A673 (cell line): ENCODE measurements around the gene CPNE2. TPM values are rescaled to one million over a fixed set of nuclear protein-coding genes. Genes with fewer than 3 reads are reported as not detected.

Source experiments
- BruUV-seq: library from RNA; stranded (reverse); fragments of 400-500 nt; replicated peaks from 2 replicates; lab custom pipeline; 2021; lab: Mats Ljungman, UMichigan
- CTCF ChIA-PET: fragments of 300-600 bp; sonication (Branson Sonifier 250); formaldehyde crosslinking; loops from one replicate; lab custom pipeline; 2022; ENCODE audit warnings: antibody characterized with exemption; lab: Charles Lee
- POLR2A ChIA-PET: fragments of 300-600 bp; sonication (Branson Sonifier 250); formaldehyde crosslinking; loops from one replicate; lab custom pipeline; 2022; ENCODE audit warnings: antibody characterized with exemption; ENCODE audit not compliant: low non-redundant PET; lab: Charles Lee
- DNase-seq: peaks from one replicate; pipeline ENCODE4 v3.0.0-alpha.2; 2015; ENCODE audit warnings: low spot score
- H3K27ac ChIP-seq: fragments of 200-600 bp; sonication (generic); 2 replicates; pipeline ENCODE4 v1.5.1; 2016; ENCODE audit warnings: mixed run types, low read depth, mild to moderate bottlenecking, mixed read lengths, antibody characterized with exemption, low read length; ENCODE audit not compliant: poor library complexity, severe bottlenecking
- H3K27me3 ChIP-seq: fragments of 200-600 bp; sonication (generic); replicated peaks from 2 replicates; pipeline ENCODE4 v1.6.1; 2017; ENCODE audit warnings: mixed run types, low read depth, mild to moderate bottlenecking, mixed read lengths, antibody characterized with exemption, low read length; ENCODE audit not compliant: insufficient read depth, poor library complexity
- H3K36me3 ChIP-seq: fragments of 200-600 bp; sonication (generic); 2 replicates; pipeline ENCODE4 v1.6.1; 2016; ENCODE audit warnings: mixed run types, mild to moderate bottlenecking, mixed read lengths, antibody characterized with exemption, low read length; ENCODE audit not compliant: insufficient read depth, poor library complexity, severe bottlenecking
- H3K4me1 ChIP-seq: fragments of 200-600 bp; sonication (generic); 2 replicates; pipeline ENCODE4 v1.6.1; 2017; ENCODE audit warnings: mixed run types, mild to moderate bottlenecking, mixed read lengths, antibody characterized with exemption, low read length; ENCODE audit not compliant: insufficient read depth, poor library complexity, severe bottlenecking
- H3K4me3 ChIP-seq: fragments of 200-600 bp; sonication (generic); 2 replicates; pipeline ENCODE4 v1.5.1; 2016; ENCODE audit warnings: low read depth, mixed run types, mild to moderate bottlenecking, mixed read lengths, low read length; ENCODE audit not compliant: poor library complexity, severe bottlenecking
- H3K9me3 ChIP-seq: fragments of 200-600 bp; sonication (generic); 2 replicates; pipeline ENCODE4 v1.6.1; 2016; ENCODE audit warnings: mixed run types, low read depth, mild to moderate bottlenecking, mixed read lengths, antibody characterized with exemption, low read length; ENCODE audit not compliant: poor library complexity, severe bottlenecking
- CTCF ChIP-seq: fragments of 300-800, 200-600 bp; sonication (generic); conservative IDR thresholded peaks from 2 replicates; pipeline ENCODE4 v1.5.1; 2017; ENCODE audit warnings: low read depth, mild to moderate bottlenecking, antibody characterized with exemption, low read length, moderate library complexity, mixed read lengths
- EZH2 ChIP-seq: fragments of 200-600 bp; sonication (generic); IDR thresholded peaks from 2 replicates; pipeline ENCODE4 v1.6.1; 2017; ENCODE audit warnings: borderline replicate concordance, low read depth, mild to moderate bottlenecking, mixed read lengths, antibody characterized with exemption, low read length; ENCODE audit not compliant: poor library complexity, severe bottlenecking
- intact Hi-C: fragments of 100-400 bp; cut with micrococcal nuclease; formaldehyde crosslinking; loops from one replicate; pipeline ENCODE4 v1.10.0; 2022; ENCODE audit not compliant: unreplicated experiment
- total RNA-seq: library from RNA; stranded (reverse); gene quantifications from 2 replicates; pipeline ENCODE4 v1.2.3, GENCODE V29; 2021

Gene CPNE2
- total RNA-seq, 1 experiment from 2014 or later = 38.1 TPM

GRCh38 chr16:57166451-57166850 is 74.1 kb downstream of the CPNE2 start:
- BruUV-seq = no TSS peak
- POLR2A ChIA-PET = no interaction called here
- no peaks in the 10 kb centered on the region for H3K27me3 ChIP-seq
- no peak overlapping the region for H3K4me3 ChIP-seq
- peaks cover 15% of the 10 kb centered on the region for H3K4me1 ChIP-seq
- no peak for DNase-seq
- no peak overlapping the region for H3K27ac ChIP-seq
- intact Hi-C loops = loop anchor here (5.0 kb wide), 1 partner anchor 299 kb away; the partner anchor contains the start of gene SLC12A3
- peaks cover 67% of the 10 kb centered on the region for H3K36me3 ChIP-seq
- TF ChIP-seq CTCF = no peak
- TF ChIP-seq EZH2 = no peak
- no peaks in the 10 kb centered on the region for H3K9me3 ChIP-seq
- CTCF ChIA-PET = no interaction called here

GRCh38 chr16:57166951-57167350 is 74.6 kb downstream of the CPNE2 start:
- H3K36me3 ChIP-seq = peaks cover 69% of the 10 kb centered on the region
- no peak overlapping the region for H3K4me3 ChIP-seq
- BruUV-seq = no TSS peak
- H3K4me1 ChIP-seq = peaks cover 15% of the 10 kb centered on the region
- CTCF ChIA-PET = no interaction called here
- no peak for DNase-seq
- H3K27ac ChIP-seq = no peak overlapping the region
- H3K27me3 ChIP-seq = no peaks in the 10 kb centered on the region
- POLR2A ChIA-PET = no interaction called here
- no peaks in the 10 kb centered on the region for H3K9me3 ChIP-seq
- intact Hi-C loops = loop anchor here (5.0 kb wide), 1 partner anchor 300 kb away; the partner anchor contains the start of gene SLC12A3
- no peak for TF ChIP-seq EZH2
- no peak for TF ChIP-seq CTCF

DNA sequence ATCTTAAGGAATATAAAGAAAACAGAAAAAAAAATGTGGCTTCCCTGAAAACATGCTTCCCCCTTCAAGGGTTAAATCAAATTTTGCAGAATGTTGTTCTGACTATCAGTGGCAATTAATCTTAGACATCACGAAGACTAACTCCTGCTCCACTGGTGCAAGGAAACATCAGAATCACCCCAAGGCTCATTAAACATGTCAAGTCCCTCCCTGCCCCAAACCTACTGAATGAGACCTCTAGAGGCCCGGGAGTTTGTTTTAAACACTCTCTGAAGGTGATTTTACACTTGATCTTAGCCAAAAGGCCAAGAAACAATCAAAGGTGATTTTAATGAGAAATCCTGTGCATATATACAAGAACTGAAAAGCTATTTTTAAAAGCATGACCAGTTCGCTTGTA is 75.2 kb downstream of the CPNE2 start:
- POLR2A ChIA-PET = no interaction called here
- H3K4me1 ChIP-seq = peaks cover 15% of the 10 kb centered on the region
- H3K4me3 ChIP-seq = no peak overlapping the region
- intact Hi-C loops = loop anchor here (5.0 kb wide), 1 partner anchor 300 kb away; the partner anchor contains the start of gene SLC12A3
- no peaks in the 10 kb centered on the region for H3K9me3 ChIP-seq
- no peak for DNase-seq
- TF ChIP-seq CTCF (no peak), EZH2 (no peak)
- CTCF ChIA-PET = no interaction called here
- peaks cover 69% of the 10 kb centered on the region for H3K36me3 ChIP-seq
- no peaks in the 10 kb centered on the region for H3K27me3 ChIP-seq
- BruUV-seq = no TSS peak
- H3K27ac ChIP-seq = no peak overlapping the region
